Heart left ventricle (tissue), 16 donors: ENCODE measurements around the gene SORCS2. TPM values are rescaled to one million over a fixed set of nuclear protein-coding genes. Genes with fewer than 3 reads are reported as not detected.

Experiments used
- ATAC-seq, 4 donors: fragments of 200-7000 bp; cut with Tn5 transposase; one replicate each; pipeline ENCODE4 v1.9.1; 2020 to 2022; ENCODE audit warnings: moderate library complexity in 4 of 4, mild to moderate bottlenecking in 3 of 4, moderate number of reproducible peaks in 1 of 4
- DNase-seq, 5 donors: peaks; one replicate each; pipeline ENCODE4 v3.0.0-alpha.2; 2020
- H3K27ac ChIP-seq, 12 donors: fragments of 200-600 bp; sonication (generic) in 4 of 12; one replicate each; pipeline versions ENCODE4 v1.5.0 to v1.8.0; 2016 to 2022; ENCODE audit warnings: mild to moderate bottlenecking in 2 of 12
- H3K27me3 ChIP-seq, 9 donors: fragments of 200-600 bp; sonication (generic) in 2 of 9; one replicate each; pipeline versions ENCODE4 v1.5.1 to v1.8.0; 2016 to 2022; ENCODE audit warnings: mild to moderate bottlenecking in 3 of 9
- H3K36me3 ChIP-seq, 9 donors: fragments of 200-600 bp; sonication (generic) in 2 of 9; one replicate each; pipeline versions ENCODE4 v1.5.0 to v1.8.0; 2018 to 2022; ENCODE audit warnings: mild to moderate bottlenecking in 2 of 9
- H3K4me1 ChIP-seq, 12 donors: fragments of 200-600 bp; sonication (generic) in 4 of 12; one replicate each; pipeline versions ENCODE4 v1.5.0 to v1.8.0; 2016 to 2022; ENCODE audit warnings: mild to moderate bottlenecking in 3 of 12
- H3K4me3 ChIP-seq, 12 donors: fragments of 200-600 bp; sonication (generic) in 4 of 12; one replicate each; pipeline versions ENCODE4 v1.5.0 to v1.8.0; 2017 to 2022; ENCODE audit warnings: mild to moderate bottlenecking in 9 of 12, moderate library complexity in 4 of 12
- H3K9me3 ChIP-seq, 12 donors: fragments of 200-600 bp; sonication (generic) in 4 of 12; one replicate each; pipeline versions ENCODE4 v1.5.0 to v1.8.0; 2016 to 2022; ENCODE audit warnings: mild to moderate bottlenecking in 1 of 12
- POLR2A ChIP-seq, 2 donors: fragments of 450-650 bp; IDR thresholded peaks; one replicate each; pipeline ENCODE4 v1.6.1; 2017; ENCODE audit warnings: antibody characterized with exemption in 2 of 2, mild to moderate bottlenecking in 2 of 2, moderate library complexity in 2 of 2
- WGBS, 4 donors: extraction: QIAGEN DNeasy Blood & Tissue Kit in 2 of 4; methylation state at CpG; one replicate each; pipeline versions ENCODE4 v1.1.5 to v1.1.7; 2013 to 2018; 5-methylcytosine and 5-hydroxymethylcytosine counted together
- intact Hi-C, 10 donors: fragments of 100-400 bp; cut with DNase I; formaldehyde crosslinking; loops; one replicate each; pipeline versions ENCODE4 v1.11.1 to v1.14.2; 2022
- polyA plus RNA-seq, 2 donors: library from polyadenylated mRNA; stranded (reverse); fragments of 200-250 nt; gene quantifications; one replicate each; pipeline ENCODE4 v1.2.3, GENCODE V29; 2013
- total RNA-seq, 9 donors: library from RNA; depleted of rRNA in 2 of 9; stranded (reverse); fragments of >200 nt in 2 of 9; fragmentation: NEBNext Ultra II Directional in 3 of 9; extraction: Animal tissue kit (Norgen Biotek cat#: 25700) in 3 of 9; gene quantifications; one replicate each; pipeline versions ENCODE4 v1.1.0 to v1.2.4, GENCODE V29; 2016 to 2023
- TF ChIP-seq, protein P1 (sequence below), 12 donors: fragments of 200-600 bp; sonication (generic) in 4 of 12; IDR thresholded peaks; one replicate each; pipeline versions ENCODE4 v1.5.0 to v1.8.0; 2018 to 2022; ENCODE audit warnings: antibody characterized with exemption in 12 of 12, mild to moderate bottlenecking in 5 of 12
- donor health status: ischemic (EF 13 %, LVEDD 7.1; RV severe dilation, severe dysfunction).
- donor health status: healthy with polysubstance abuse.
- donor health status: DM: no; HTN: yes; CAD: no.
- donor health status: DM: no; HTN: no; CAD: no.
- donor health status: ischemic (EF 25% LVEDD 6.9; RV normal size, moderate dysfunction).
- donor health status: ischemic (EF 25% LVEDD 5.7; RV mildly dilated, moderate dysfunction).
- donor health status: healthy.
- donor health status: DM: yes; HTN: yes; CAD: no.
- donor health status: ischemic (EF 35%, LVEDD 5.7; RV mildly dilated, moderate dysfunction).
- donor health status: nonischemic (EF 11% LVEDD 7.7; RV severe dilation, severe dysfunction).
- donor health status: DM: yes; HTN: yes; CAD: no.
- donor health status: PGD.
- donor health status: ischemic (EF 29% LVEDD 5.4; RV normal size, mild dysfunction).
- donor health status: nonischemic (EF 23%, LVEDD 6.1; RV moderate dilation, normal function).

The SORCS2 gene
- total and polyA plus RNA-seq, 11 donors = 0.28 to 5.5 (median 2.4) TPM

DNA sequence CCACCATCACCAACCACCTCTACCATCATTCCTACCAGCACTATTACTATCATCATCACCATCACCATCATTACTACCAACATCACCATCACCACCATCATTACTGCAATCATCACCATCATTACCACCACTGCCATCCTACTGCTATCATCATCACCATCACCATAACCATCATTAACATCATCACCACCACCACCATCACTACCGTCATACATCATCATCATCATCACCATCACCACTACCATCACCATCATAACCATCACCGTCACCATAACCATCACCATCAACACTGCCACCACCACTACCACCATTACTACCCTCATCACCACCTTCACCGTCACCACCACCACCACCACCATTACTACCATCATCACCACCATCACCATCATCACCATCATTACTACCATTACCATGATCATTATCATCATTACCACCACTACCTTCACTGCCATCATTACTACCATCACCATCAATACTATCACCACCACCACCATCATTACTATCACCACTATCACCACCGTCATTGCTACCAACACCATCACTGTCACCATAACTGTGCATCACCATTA lies 170.6 kb downstream of the SORCS2 start:
- TF ChIP-seq, protein P1, sequence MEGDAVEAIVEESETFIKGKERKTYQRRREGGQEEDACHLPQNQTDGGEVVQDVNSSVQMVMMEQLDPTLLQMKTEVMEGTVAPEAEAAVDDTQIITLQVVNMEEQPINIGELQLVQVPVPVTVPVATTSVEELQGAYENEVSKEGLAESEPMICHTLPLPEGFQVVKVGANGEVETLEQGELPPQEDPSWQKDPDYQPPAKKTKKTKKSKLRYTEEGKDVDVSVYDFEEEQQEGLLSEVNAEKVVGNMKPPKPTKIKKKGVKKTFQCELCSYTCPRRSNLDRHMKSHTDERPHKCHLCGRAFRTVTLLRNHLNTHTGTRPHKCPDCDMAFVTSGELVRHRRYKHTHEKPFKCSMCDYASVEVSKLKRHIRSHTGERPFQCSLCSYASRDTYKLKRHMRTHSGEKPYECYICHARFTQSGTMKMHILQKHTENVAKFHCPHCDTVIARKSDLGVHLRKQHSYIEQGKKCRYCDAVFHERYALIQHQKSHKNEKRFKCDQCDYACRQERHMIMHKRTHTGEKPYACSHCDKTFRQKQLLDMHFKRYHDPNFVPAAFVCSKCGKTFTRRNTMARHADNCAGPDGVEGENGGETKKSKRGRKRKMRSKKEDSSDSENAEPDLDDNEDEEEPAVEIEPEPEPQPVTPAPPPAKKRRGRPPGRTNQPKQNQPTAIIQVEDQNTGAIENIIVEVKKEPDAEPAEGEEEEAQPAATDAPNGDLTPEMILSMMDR (IDR thresholded peaks at IDR 0.05) = no peak
- no peak for TF ChIP-seq POLR2A (IDR thresholded peaks at IDR 0.05)
- DNase-seq (no peak), ATAC-seq (no peak)
- Histone ChIP-seq H3K4me3 (no peak overlapping the region), H3K36me3 (no peaks in the 10 kb centered on the region), H3K27me3 (peaks cover 0 to 7% (median 0%) of the 10 kb centered on the region in 9 donors), H3K9me3 (no peaks in the 10 kb centered on the region), H3K4me1 (peaks cover 0 to 32% (median 18%) of the 10 kb centered on the region in 12 donors), H3K27ac (no peak overlapping the region)
- intact Hi-C loops = no loop called here
- WGBS, 4 donors = 86 to 96% (median 96%) methylated on average over 4 of the region's 4 CpGs

GRCh38 chr4:7364979-7365378 lies 172.6 kb downstream of the SORCS2 start:
- peaks cover 0 to 15% (median 0%) of the 10 kb centered on the region in 9 donors for H3K27me3 ChIP-seq
- H3K36me3 ChIP-seq = no peaks in the 10 kb centered on the region
- intact Hi-C loops = no loop called here
- H3K4me1 ChIP-seq = peaks cover 0 to 29% (median 17%) of the 10 kb centered on the region in 12 donors
- no peak for TF ChIP-seq POLR2A (IDR thresholded peaks at IDR 0.05)
- TF ChIP-seq, protein P1 (IDR thresholded peaks at IDR 0.05) = no peak
- H3K9me3 ChIP-seq = no peaks in the 10 kb centered on the region
- no peak overlapping the region for H3K27ac ChIP-seq
- H3K4me3 ChIP-seq = no peak overlapping the region
- ATAC-seq (peak; percentile 7 to 53 (median 17)), DNase-seq (peak in 3 of 5 donors; percentile 22 to 69 (median 64))
- WGBS, 4 donors = 48 to 65% (median 51%) methylated on average over 5 of the region's 5 CpGs

GRCh38 chr4:7365462-7366179 lies 173.3 kb downstream of the SORCS2 start:
- H3K9me3 ChIP-seq = no peaks in the 10 kb centered on the region
- intact Hi-C loops = no loop called here
- peaks cover 0 to 17% (median 0%) of the 10 kb centered on the region in 9 donors for H3K27me3 ChIP-seq
- H3K36me3 ChIP-seq = no peaks in the 10 kb centered on the region
- no peak for TF ChIP-seq POLR2A (IDR thresholded peaks at IDR 0.05)
- DNase-seq (peak; percentile 43 to 71 (median 63)), ATAC-seq (peak; percentile 85 to 92 (median 90))
- peak overlapping the region in 3 of 12 donors; percentile 6 to 38 (median 13) for H3K27ac ChIP-seq
- H3K4me3 ChIP-seq = no peak overlapping the region
- H3K4me1 ChIP-seq = peaks cover 0 to 29% (median 17%) of the 10 kb centered on the region in 12 donors
- 18 to 30% (median 26%) methylated on average over 19 to 22 of the region's 22 CpGs for WGBS, 4 donors

DNA sequence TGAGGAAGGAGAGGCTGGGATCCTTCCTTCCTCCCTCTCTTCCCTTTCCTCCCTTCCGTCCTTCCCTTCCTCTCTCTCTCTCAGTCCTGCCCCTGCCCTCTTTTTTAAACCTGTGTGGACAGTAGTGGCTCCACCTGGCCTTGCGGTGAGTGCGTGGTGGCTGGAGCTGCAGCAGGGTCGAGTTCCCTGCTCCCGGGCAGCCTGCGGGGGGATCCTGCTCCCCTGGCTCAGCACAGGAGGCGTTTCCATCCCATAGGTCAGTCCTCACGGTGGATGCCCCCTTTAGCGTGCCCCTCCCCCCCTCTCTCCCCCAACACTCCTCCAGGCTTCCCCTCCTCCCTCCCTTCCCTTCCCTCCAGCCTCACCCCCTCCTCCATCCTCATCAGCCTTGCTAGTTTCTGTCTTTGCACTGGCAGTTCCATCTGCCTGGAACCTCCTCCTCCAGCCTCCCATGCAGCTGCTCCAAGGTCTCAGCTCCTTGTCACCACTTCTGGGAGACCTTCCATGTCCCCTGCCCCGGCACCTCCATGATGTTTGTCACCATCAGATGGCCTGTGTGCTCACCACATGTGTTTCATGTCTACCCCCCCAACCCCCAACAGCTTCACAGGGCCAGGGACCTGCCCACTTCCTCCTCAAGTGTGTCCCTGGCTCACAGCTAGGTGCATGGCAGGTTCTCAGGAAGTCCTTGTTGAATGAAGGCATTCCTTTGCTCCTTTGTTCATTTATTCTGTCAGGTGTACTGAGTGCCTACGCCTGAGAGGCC lies 174.0 kb downstream of the SORCS2 start:
- Histone ChIP-seq H3K27ac (peak overlapping the region in 2 of 12 donors; percentile 13 to 38), H3K27me3 (peaks cover 0 to 17% (median 0%) of the 10 kb centered on the region in 9 donors), H3K36me3 (no peaks in the 10 kb centered on the region), H3K9me3 (no peaks in the 10 kb centered on the region), H3K4me1 (peaks cover 0 to 23% (median 15%) of the 10 kb centered on the region in 12 donors), H3K4me3 (no peak overlapping the region)
- DNase-seq = peak in 1 of 5 donors; percentile 37
- no peak for TF ChIP-seq POLR2A (IDR thresholded peaks at IDR 0.05)
- TF ChIP-seq, protein P1 (IDR thresholded peaks at IDR 0.05) = no peak
- WGBS, 4 donors = 35 to 42% (median 39%) methylated on average over 11 of the region's 11 CpGs
- intact Hi-C loops = no loop called here
- ATAC-seq = peak in 1 of 4 donors; percentile 2
